Aorta (tissue), 5 donors: ENCODE measurements around the gene TNFRSF8. TPM values are rescaled to one million over a fixed set of nuclear protein-coding genes. Genes with fewer than 3 reads are reported as not detected.

Experiments
- ATAC-seq: fragments of 200-7000 bp; cut with Tn5 transposase; one replicate; pipeline ENCODE4 v1.9.1; 2022; ENCODE audit warnings: moderate library complexity; ENCODE audit not compliant: low FRiP score
- DNase-seq, 2 donors: peaks; one replicate each; pipeline ENCODE4 v3.0.0-alpha.2; 2020
- H3K27ac ChIP-seq, 2 donors: one replicate each; pipeline ENCODE4 v1.5.1; 2013; ENCODE audit warnings: low read length in 2 of 2, mild to moderate bottlenecking in 2 of 2, moderate library complexity in 2 of 2, control low read depth in 1 of 2, inconsistent platforms in 1 of 2, low read depth in 1 of 2
- H3K27me3 ChIP-seq, 2 donors: one replicate each; pipeline ENCODE4 v1.6.1; 2013; ENCODE audit warnings: control low read depth in 1 of 2, low read length in 1 of 2, mild to moderate bottlenecking in 1 of 2, moderate library complexity in 1 of 2; ENCODE audit not compliant: insufficient read depth in 2 of 2, control insufficient read depth in 1 of 2
- H3K36me3 ChIP-seq, 2 donors: one replicate each; pipeline ENCODE4 v1.6.1; 2013; ENCODE audit warnings: control low read depth in 1 of 2, low read length in 1 of 2, mild to moderate bottlenecking in 1 of 2; ENCODE audit not compliant: insufficient read depth in 2 of 2, control insufficient read depth in 1 of 2
- H3K4me1 ChIP-seq, 2 donors: one replicate each; pipeline ENCODE4 v1.6.1; 2013; ENCODE audit warnings: low read length in 2 of 2, control low read depth in 1 of 2, mild to moderate bottlenecking in 1 of 2, moderate library complexity in 1 of 2; ENCODE audit not compliant: insufficient read depth in 2 of 2, control insufficient read depth in 1 of 2
- H3K4me3 ChIP-seq, 2 donors: one replicate each; pipeline ENCODE4 v1.5.1; 2013; ENCODE audit warnings: low read length in 2 of 2, control low read depth in 1 of 2, mild to moderate bottlenecking in 1 of 2
- H3K9me3 ChIP-seq: one replicate; pipeline ENCODE4 v1.6.1; 2013; ENCODE audit warnings: mild to moderate bottlenecking, low read length; ENCODE audit not compliant: control insufficient read depth
- WGBS, 2 donors: extraction: QIAGEN DNeasy Blood & Tissue Kit; methylation state at CpG; one replicate each; pipeline ENCODE4 v1.1.7; 2013; 5-methylcytosine and 5-hydroxymethylcytosine counted together
- intact Hi-C, 2 donors: fragments of 100-400 bp; cut with DNase I; formaldehyde crosslinking; loops; one replicate each; pipeline versions ENCODE4 v1.14.2 to v1.15.0; 2022
- long read RNA-seq, 2 donors: library from polyadenylated mRNA; unstranded; transcript quantifications; one replicate each; pipeline ENCODE4 v2.0.0, GENCODE V29; 2020 to 2021
- polyA plus RNA-seq, 2 donors: library from polyadenylated mRNA; stranded (reverse); fragments of 200-250 nt; gene quantifications; one replicate each; pipeline ENCODE4 v1.2.3, GENCODE V29; 2013
- total RNA-seq, 2 donors: library from RNA; stranded (reverse); fragmentation: NEBNext Ultra II Directional; extraction: Animal tissue kit (Norgen Biotek cat#: 25700); gene quantifications; one replicate each; pipeline ENCODE4 v1.2.1, GENCODE V29; 2021
- donor health status: healthy with polysubstance abuse.
- donor health status: Bipolar disorder and iron deficiency.
- donor health status: DM: no; HTN: no; CAD: no.
- donor health status: DM: no; HTN: no; CAD: no.
- donor health status: DM: yes; HTN: yes; CAD: no.

The TNFRSF8 gene
- total RNA-seq (1 to 10 TPM in 1 of 2 donors, under 1 TPM in 1; 0.88 to 4.7 TPM), polyA plus RNA-seq (1 to 10 TPM in 1 of 2 donors, under 1 TPM in 1; 0.74 to 1.8 TPM)
- long read RNA-seq, donor 1, partial matches to known transcripts, result 3 of 6 reads
- long read RNA-seq, donor 1, other reads (novel, unspliced or antisense), result 1 of 6 reads
- long read RNA-seq, donor 2, transcript TNFRSF8-202 (5 exons, 2,363 nt), result major isoform, 5 of 7 reads
- long read RNA-seq, donor 2, partial matches to known transcripts, result 2 of 7 reads
- long read RNA-seq, donor 2, other reads (novel, unspliced or antisense), result 0 of 7 reads

DNA sequence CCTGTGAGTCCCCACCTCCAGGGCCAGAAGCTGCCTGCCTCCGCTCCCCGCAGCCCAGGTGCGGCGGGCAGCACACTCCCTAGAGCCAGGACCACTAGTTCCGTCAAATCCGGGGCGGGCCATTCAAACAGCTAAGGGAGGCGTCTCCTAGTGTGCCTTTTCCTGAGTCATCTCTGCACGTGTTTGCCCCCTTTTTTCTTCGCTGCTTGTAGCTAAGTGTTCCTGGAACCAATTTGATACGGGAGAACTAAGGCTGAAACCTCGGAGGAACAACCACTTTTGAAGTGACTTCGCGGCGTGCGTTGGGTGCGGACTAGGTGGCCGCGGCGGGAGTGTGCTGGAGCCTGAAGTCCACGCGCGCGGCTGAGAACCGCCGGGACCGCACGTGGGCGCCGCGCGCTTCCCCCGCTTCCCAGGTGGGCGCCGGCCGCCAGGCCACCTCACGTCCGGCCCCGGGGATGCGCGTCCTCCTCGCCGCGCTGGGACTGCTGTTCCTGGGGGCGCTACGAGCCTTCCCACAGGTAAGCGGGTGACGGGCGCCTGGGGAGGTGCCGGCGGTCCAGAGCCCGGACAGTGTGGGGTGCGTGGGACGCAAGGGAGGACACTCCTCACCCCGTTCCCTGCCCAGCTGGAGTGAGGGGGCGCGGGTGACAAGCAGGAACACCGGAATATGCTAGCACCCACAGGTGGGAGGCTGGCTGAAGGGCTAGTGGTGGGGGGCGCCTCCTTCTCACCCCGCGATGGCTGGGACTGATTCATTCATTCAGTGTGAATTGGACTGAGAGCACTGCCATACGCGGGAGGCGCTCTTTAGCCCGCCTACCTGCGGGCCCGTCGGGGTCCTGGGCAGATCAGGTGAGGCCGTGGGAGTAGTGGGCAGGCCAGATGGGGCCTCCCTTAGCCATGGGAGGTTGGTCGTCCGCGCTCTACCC lies at the start of gene TNFRSF8:
Gene TNFRSF8 (plus strand): TSS at position 163 of the 932 bp plus-strand sequence. CDS start 296 bp downstream, at position 459.
- DNase-seq (no peak), ATAC-seq (no peak)
- Histone ChIP-seq H3K36me3 (no peaks in the 10 kb centered on the region), H3K4me1 (no peaks in the 10 kb centered on the region), H3K27ac (no peak within 1 kb of the TSS), H3K27me3 (no peaks in the 10 kb centered on the region), H3K9me3 (peaks cover 3% of the 10 kb centered on the region), H3K4me3 (no peak within 1 kb of the TSS)
- WGBS, 2 donors, result 2% methylated on average over 69 to 72 of the region's 72 CpGs
- intact Hi-C loops, result no loop called here

DNA sequence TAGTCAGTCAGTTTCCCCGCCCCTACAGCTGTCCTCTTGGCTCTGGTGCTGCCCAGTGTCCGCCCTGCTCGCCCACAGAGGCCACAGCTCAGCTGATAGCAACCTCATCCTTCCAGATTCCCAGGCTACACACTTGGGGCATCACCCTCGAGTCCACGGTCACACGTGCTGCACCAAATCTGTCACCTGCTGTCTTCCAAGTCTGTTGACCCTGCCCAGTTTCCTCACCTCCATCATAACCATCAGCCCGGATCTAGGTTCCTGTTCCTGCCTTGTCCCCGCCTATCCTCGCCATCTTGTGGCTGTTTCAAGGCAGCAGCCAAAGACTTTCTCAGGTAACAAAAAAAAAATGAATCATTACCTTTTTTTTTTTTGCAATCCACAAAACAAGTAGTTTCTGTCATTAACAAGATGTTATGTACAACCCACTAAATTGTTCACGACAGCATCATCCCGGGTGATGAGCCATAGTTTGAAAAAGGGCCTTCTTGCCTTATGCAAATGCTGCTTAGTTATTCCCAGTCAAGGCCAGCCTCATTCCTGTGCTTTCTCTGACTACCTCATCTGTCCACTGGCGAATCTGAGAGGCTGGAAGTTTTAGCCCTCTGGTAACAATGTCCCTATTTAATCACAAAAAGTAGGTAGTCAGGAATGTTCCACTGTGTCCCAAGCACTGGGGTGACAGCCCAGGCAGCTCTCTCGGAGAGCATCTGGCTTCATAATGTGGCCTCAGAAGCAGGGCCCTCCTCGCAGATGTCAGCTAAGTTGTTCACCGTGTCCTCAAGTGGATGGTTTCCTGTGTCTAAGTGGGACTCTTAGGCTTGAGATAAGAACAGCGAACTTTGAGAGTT lies 48.7 kb upstream of the TNFRSF8 start:
- Histone ChIP-seq H3K27ac (no peak overlapping the region), H3K36me3 (peaks cover 0 to 9% of the 10 kb centered on the region in 2 donors), H3K9me3 (no peaks in the 10 kb centered on the region), H3K4me1 (no peaks in the 10 kb centered on the region), H3K27me3 (no peaks in the 10 kb centered on the region), H3K4me3 (no peak overlapping the region)
- ATAC-seq (no peak), DNase-seq (no peak)
- WGBS, 2 donors, result 77 to 78% methylated on average over 16 of the region's 16 CpGs
- intact Hi-C loops, result no loop called here

DNA sequence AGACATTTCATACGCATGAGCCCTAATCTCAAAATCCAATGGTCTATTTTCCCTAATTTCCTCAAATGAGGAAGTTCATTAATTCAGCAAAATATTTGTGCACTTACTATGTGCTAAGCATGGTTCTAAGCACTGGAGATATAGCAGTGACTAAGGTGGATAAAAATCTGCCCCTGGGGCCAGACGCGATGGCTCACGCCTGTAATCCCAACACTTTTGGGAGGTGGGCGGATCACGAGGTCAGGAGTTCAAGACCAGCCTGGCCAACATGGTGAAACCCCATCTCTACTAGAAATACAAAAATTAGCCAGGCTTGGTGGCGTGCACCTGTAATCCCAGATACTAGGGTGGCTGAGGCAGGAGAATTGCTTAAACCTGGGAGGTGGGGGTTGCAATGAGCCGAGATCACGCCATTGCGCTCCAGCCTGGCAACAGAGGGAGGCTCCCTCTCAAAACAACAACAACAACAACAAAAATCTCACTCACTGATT lies 48.1 kb upstream of the TNFRSF8 start:
- no peaks in the 10 kb centered on the region for H3K27me3 ChIP-seq
- H3K27ac ChIP-seq, result no peak overlapping the region
- WGBS, 2 donors, result 92 to 94% methylated on average over 10 of the region's 10 CpGs
- H3K9me3 ChIP-seq, result no peaks in the 10 kb centered on the region
- no peaks in the 10 kb centered on the region for H3K4me1 ChIP-seq
- no peak overlapping the region for H3K4me3 ChIP-seq
- peaks cover 0 to 7% of the 10 kb centered on the region in 2 donors for H3K36me3 ChIP-seq
- ATAC-seq (no peak), DNase-seq (no peak)
- intact Hi-C loops, result no loop called here

DNA sequence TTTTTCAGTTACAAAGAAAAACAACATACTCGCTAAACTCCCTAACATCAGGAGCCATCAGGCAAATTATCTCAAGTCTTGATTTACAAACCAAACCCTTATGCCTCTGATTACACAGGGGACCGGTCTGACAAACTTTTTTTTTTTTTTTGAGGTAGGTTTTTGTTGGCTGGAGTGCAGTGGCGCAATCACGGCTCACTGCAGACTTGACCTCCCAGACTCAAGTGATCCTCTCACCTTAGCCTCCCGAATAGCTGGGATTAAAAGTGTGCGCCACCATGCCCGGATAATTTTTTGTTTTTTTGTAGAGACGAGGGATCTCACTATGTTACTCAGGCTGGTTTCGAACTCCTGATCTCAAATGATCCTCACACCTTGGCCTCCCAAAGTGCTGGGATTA lies 47.6 kb upstream of the TNFRSF8 start:
- Histone ChIP-seq H3K9me3 (no peaks in the 10 kb centered on the region), H3K27ac (no peak overlapping the region), H3K4me1 (no peaks in the 10 kb centered on the region), H3K27me3 (no peaks in the 10 kb centered on the region), H3K4me3 (no peak overlapping the region), H3K36me3 (peaks cover 0 to 6% of the 10 kb centered on the region in 2 donors)
- no peak for DNase-seq
- intact Hi-C loops, result no loop called here
- no peak for ATAC-seq
- 93 to 95% methylated on average over 9 of the region's 9 CpGs for WGBS, 2 donors

DNA sequence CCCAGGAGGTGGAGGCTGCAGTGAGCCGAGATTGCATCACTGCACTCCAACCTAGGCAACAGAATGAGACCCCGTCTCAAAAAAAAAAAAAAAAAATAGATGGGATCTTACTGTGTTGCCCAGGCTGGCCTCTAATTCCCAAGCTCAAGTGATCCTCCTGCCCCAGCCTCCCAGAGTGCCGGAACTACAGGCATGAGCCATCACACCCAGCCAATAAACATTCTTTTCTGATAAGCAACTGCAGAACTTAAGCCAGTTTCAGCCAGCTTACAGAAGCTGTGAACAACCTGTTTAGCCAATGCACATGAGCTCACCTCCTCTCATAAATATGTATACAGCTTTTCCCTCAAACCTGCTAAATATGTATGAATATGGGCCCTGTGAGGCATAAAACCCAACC lies 46.9 kb upstream of the TNFRSF8 start:
- 92 to 95% methylated on average over 3 of the region's 3 CpGs for WGBS, 2 donors
- H3K4me1 ChIP-seq, result no peaks in the 10 kb centered on the region
- no peak for ATAC-seq
- H3K9me3 ChIP-seq, result no peaks in the 10 kb centered on the region
- DNase-seq, result no peak
- no peaks in the 10 kb centered on the region for H3K27me3 ChIP-seq
- H3K27ac ChIP-seq, result no peak overlapping the region
- intact Hi-C loops, result no loop called here
- H3K36me3 ChIP-seq, result peaks cover 0 to 4% of the 10 kb centered on the region in 2 donors
- no peak overlapping the region for H3K4me3 ChIP-seq

DNA sequence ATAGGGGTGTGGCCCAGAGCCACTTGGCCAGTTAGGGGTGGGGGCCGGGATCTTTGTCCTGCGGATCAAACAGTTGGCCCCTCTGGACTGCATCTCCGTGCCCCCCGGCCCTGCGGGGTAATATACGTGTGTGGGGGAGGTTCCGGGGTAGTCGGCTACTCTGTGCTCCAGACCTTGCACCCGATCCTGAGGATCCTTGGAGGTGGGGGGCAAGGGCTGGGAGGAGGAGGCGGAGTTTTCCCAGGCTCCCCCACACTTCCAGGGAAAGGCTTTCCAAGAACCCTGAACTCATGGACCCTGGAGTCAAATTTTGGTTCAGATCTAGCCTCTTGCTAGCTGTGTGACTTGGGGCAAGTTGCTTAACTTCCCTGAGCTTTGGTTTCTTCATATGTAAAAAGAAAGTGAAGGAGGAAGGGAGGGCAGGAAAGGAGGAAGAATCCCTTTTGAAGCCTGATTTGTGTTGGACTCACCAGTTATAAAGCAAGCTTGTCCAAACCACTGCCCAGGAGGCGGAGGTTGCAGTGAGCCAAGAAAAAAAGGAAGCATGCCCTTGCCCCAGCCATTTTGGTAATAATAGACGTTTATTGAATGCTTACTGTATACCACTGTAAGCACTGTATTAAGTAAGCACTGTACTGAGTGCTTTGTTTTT lies 43.1 kb upstream of the TNFRSF8 start:
- intact Hi-C loops, result no loop called here
- 7 to 8% methylated on average over 12 of the region's 12 CpGs for WGBS, 2 donors
- no peak for ATAC-seq

DNA sequence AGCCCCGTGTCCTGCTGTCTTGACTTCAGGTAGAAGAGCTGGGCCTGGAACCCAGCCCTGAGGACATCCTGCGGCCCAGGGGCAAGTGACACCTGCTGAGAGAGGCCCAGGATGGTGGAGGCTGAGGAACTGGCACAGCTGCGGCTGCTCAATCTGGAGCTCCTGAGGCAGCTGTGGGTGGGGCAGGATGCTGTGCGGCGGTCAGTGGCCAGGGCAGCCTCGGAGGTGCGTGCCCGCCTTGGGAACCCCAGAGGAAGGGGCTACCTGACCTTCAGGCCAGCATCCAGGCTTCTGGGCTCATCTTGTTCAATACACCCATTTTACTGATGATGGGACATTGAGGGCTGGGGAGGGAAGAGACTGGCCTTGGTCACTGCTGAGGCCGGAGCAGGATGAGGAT lies 41.5 kb upstream of the TNFRSF8 start:
- 92 to 96% methylated on average over 7 to 9 of the region's 9 CpGs for WGBS, 2 donors
- Histone ChIP-seq H3K36me3 (peaks cover 0 to 3% of the 10 kb centered on the region in 2 donors), H3K4me3 (no peak overlapping the region), H3K27me3 (no peaks in the 10 kb centered on the region), H3K9me3 (no peaks in the 10 kb centered on the region), H3K4me1 (no peaks in the 10 kb centered on the region), H3K27ac (no peak overlapping the region)
- intact Hi-C loops, result no loop called here
- DNase-seq, result no peak
- ATAC-seq, result no peak

More for the DNA sequence above, 43.1 kb upstream of the TNFRSF8 start:
- Histone ChIP-seq H3K9me3 (no peaks in the 10 kb centered on the region), H3K27ac (peak overlapping the region in 1 of 2 donors; percentile 28), H3K4me3 (peak overlapping the region; percentile 53 to 83), H3K4me1 (no peaks in the 10 kb centered on the region), H3K27me3 (no peaks in the 10 kb centered on the region), H3K36me3 (peaks cover 0 to 3% of the 10 kb centered on the region in 2 donors)
- no peak for DNase-seq

DNA sequence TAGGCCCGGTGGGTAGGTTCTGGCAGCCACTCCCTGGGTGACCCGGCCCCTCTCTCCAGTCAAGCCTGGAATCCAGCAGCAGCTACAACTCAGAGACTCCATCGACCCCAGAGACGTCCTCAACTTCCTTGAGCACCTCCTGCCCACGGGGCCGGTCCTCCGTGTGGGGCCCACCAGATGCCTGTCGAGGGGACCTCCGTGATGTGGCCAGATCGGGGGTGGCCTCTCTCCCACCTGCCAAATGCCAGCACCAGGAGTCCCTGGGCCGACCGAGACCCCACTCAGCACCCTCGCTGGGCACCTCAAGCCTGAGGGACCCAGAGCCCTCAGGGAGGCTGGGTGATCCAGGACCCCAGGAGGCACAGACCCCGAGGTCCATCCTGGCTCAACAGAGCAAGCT lies 41.1 kb upstream of the TNFRSF8 start:
- WGBS, 2 donors, result 93 to 94% methylated on average over 14 of the region's 14 CpGs
- H3K9me3 ChIP-seq, result no peaks in the 10 kb centered on the region
- DNase-seq (no peak), ATAC-seq (no peak)
- H3K4me3 ChIP-seq, result no peak overlapping the region
- peaks cover 0 to 3% of the 10 kb centered on the region in 2 donors for H3K36me3 ChIP-seq
- intact Hi-C loops, result no loop called here
- no peak overlapping the region for H3K27ac ChIP-seq
- no peaks in the 10 kb centered on the region for H3K4me1 ChIP-seq
- H3K27me3 ChIP-seq, result no peaks in the 10 kb centered on the region
